ENCODE results near the gene NEGR1. TPM values are rescaled to one million over a fixed set of nuclear protein-coding genes. Genes with fewer than 3 reads are reported as not detected.

Gene NEGR1
- polyA plus RNA-seq, 12 donors = 16.5 to 31.1 (median 23.8) TPM; not detected in 1

DNA sequence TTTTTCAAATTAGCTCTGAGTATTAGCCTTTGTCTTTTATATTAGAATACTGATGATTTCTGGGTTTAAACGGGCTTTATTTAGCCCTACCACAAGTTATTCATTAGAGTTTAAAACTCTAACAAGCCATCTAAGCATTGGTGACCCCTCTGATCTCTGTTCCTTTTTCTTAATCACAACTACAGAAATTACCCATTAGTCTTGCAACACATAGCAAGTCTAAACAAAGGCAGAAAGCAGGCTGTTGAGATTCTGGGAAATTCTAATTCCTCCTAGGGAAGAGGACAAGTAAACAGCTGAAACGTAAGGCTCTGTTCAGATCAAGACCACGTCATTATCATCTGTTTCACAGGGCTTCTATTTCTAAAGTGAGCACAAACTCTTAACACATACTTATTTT lies 710.3 kb downstream of the NEGR1 start:
- no peak for DNase-seq

DNA sequence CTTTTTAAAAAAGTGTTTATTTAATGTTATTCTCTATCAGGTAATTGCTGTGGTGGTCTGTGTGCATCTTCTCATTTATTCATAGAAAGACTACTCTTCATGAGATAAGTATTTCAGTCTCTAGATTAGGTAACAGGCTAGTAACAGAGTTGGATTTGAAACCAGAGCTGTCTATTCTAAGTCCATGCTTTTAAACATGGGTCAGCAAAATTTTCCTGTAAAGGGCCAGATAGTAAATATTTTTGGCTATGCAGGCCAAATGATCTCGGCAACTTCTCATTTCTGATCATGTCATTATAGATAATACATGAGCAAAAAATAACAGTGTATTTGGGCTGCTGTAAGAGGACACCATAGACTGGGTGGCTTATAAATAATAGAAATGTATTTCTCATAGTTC lies 715.9 kb downstream of the NEGR1 start:
- DNase-seq = no peak

DNA sequence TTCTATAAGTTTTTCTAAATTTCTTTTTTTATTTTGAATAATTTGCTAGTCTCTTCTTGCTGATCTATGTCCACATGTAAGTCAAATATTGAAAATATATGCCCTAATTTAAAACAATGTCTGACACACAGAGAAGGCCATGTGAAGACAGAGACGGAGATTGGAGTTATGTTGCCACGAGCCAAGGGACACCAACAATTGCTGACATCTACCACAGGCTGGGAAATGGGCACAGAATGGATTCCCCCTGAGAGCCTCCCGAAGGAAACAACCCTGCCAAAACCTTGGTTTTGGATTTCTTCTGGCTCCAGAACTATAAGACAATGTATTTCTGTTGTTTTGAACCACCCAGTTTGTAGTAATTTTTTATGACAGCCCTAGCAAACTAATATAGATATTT lies 716.5 kb downstream of the NEGR1 start:
- no peak for DNase-seq

DNA sequence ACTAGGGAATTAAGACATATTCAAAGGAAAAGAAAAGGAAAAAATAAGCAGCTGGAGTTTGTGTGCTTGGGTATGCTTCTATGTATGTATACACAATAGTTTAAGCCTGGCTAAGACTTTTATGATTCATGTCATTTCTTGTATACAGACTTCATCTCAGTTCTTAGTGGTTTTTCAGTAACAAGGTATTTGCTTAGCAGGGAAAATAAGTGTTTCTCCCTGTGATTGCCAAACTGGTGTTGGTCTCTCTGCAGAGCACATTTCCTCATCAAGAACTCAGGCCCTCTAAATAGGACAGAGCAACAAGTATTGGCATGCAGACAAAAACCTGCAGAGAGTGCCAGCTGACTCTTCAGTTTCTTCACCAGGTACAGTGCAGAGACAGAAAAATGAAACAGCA lies 717.1 kb downstream of the NEGR1 start:
- no peak for DNase-seq

DNA sequence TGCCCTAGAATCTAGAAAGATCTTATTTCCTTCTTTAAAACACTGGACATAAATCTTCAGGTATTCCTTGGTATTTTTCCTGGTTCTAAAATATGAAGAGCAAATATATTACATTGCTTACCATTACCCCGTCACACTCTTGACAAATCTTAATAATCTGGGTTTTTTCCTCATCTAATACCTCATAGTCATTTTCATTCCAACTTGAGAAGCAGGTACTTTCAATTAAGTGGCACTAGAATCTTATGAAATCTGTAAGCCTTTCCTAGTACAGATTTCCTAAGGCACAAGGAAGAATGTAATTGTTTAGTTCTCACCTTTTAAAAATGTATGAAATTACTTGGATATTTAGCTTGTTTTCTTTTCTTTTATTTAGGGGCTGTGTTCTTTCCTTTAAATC lies 720.0 kb downstream of the NEGR1 start:
- DNase-seq = no peak

DNA sequence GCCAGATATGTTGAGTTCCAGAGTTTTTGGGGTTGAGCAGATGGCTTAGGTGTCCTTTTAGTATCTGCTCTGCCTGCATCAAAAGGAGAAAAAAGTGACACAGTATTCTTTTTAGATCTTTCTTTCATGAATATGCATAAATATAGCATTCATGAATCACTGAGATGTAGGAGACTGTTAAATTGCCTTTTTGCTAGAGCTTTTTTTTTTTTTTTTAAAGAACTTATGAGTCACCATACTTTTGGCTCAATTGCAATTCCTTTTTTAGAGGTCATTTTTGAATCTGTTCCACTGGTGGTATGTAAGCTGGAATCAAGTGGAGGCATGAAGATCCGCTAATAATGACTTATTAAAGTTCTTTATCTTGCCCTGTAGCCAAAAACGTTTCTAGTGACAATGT lies 720.6 kb downstream of the NEGR1 start:
- no peak for DNase-seq

DNA sequence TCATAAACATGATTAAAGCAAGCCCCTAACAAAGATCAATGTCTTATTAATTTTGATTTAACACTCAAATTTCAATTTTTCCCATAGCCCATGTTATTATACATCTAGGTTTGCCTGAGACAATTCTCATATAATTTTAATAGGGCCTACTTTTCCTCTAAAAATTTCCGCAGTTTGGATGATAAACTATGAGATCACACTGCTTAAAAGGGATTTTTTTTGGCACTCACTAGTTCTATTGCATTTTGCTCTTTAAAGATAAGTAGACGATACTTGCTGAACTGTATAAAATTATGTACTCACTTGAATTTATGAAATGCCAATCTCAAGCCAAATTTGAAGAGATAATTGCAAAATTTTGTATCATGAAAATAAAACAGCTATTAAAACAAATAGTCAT lies 721.1 kb downstream of the NEGR1 start:
- DNase-seq = no peak

DNA sequence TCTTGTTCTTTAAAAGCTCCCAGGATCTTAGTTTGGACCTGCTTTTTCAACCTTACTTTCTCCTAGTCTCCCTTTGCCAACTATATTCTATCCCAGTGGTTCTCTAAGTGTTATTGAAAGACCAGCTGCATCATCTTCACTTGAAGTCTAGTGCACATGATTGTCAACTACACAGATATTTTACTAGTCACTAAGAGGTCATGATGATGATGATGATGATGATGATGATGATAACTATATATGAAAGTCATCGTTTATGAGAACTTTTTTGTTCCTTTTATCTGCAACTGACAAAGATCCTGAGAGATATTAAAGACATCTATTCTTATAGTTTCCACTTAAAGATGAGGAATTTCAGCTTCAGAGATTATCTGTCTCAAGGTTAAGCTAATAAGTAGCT lies 722.5 kb downstream of the NEGR1 start:
- DNase-seq = no peak

DNA sequence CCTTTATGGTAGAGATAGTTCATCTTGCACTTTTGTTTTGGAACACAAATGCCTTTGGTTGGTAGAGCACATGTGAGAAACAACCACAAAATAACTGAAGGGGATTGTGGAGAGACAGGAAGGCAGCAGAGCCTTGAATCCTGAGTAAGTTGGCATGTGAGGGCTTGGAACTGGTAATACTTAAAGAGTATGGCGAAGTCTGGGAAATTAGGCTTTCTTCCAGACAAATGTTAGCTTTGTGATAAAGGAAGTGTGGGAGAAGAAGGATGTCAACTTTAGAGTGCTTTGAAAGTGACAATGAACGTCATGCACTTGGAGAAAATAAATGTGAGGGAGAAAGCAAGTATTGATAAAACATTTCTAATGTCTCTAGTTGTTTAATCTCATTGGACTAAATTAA lies 725.2 kb downstream of the NEGR1 start:
- no peak for DNase-seq

DNA sequence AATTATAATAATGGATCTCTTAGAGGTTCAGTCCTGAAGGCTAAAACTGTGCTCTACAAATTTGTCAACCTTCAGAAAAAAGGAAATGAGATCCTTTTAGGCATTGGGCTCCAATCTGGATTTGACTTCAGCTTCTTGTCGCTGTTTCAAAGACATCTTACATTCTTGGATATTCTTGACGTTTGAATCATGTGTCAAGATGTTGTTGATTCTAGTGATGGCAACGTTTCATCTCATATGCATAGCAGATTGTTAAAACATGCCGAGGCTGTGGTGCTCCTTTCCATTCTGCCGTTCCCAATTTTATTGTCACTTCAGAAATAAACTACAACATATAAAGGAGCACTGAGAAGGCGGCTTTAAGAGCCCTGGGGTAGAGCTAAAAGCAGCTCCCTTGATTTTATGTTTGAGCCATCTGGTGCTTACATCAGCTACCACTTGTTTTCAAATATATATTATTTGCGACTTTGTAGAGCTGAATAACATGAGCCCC lies 733.9 kb downstream of the NEGR1 start:
- no peak for DNase-seq

DNA sequence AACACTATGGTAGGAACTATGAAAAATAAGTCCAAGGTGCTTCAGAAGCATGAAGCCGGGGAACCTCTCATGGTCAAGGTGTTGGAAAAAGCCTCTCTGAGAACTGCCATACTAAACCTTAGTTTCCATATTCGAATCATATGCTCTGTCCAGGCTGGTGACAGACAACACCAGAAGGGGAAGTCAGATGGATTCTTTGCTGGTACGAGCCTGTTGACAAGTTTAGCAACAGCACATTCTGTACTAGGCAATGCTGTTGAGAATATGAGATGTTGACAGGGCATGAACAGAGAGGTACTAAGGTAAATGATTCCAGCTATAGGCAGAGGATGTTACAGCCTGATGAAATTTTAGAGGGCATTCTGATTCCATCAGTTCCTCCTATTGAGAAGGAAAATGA lies 740.2 kb downstream of the NEGR1 start:
- DNase-seq = no peak

DNA sequence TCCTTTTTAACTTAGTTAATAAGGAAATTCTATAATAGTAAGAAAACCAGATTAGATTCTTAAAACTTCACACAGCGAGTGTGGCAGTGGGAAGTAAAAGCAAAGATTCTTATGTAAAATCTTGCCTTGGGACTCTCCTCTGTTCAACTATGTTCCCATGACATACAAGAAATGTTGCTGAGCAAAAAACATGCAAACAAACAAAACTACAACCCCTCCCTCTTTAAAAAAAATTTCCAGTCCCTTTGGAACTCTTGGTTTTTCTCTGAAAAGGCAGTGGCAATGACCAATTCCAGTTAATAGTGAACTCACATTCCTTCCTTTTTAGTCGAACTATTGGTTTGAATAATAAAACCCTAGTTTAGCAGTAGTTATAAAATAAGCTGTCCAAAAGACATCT lies 748.4 kb downstream of the NEGR1 start:
- DNase-seq = no peak

DNA sequence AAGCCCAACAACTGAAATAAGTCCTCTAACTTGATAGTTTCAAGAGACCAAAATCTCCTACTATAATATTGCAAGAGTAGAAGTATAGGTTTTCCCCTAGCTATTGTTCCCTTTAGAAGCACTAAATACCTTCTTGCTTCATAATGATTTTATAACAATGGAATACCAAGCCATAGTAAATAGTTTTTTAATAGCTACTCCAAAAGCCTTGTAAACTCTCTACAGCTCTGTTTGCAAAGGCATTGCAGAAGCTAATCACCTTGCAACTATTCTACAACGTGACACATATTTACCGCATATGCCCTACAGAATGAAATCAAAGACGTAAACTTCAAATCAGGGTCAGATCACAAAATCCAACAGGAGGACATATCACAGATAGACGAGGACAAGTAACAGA lies 750.0 kb downstream of the NEGR1 start:
- DNase-seq = no peak

DNA sequence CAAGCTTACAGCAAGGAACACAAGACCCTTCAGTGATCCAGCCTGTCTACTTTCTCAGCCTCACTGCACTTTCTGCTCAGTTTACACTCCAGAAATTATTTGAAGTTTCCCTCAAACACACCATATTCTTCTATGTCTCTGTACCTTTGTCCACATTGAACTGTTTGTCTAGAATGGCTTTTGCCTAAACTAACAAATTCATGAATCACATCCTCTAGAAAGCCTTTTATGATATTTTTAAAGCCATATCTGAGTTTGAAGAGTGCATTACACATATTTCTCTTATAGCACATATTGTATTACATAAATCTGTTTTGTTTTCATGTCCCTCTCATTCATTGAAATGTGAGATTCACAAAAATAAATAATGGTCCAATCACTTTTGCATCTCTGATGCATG lies 755.5 kb downstream of the NEGR1 start:
- DNase-seq = no peak

DNA sequence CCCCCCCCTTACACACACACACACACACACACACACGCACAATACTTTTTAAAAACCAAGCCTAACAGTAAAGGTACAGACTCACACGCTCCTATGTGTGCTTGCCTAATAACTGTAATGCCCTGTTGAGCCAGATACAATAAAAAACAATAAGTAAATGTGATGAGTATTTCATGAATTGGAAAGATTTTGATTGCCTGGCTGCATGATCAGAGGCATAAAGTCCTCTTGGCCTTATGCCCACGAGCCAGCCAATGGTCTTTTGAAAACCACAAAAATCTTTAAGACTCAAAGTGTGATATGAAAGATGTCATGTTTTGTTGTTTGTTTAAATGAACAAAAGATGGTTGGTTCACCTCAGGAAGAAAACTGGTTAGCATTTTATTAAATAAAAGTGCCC lies 759.6 kb downstream of the NEGR1 start:
- DNase-seq = no peak

DNA sequence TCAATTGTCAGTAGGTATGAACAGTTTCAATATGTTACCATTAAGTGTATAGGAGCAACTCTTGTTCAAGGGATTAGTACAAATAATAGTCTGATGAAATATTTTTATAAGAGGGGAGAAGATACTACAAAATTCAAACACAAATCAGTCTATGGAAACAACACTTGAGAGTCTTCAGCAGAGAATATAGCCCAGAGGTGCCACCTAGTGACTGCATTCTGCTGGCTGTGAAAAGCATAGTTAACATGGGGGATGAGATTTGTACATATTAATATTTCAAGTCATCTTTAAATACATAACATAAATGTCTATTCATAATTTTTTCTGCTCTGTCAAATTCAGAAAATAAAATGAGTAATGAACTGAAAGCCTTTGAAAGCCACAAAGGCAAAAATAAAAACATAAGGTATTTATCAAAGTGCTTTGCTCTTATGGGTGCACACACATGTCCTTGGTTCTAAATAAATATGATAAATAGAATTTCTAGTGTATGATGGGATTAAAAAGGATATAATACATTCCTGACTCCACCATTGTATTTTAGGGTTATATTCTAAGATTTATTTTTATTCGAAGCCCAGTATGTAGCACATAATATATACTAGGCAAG lies 760.6 kb downstream of the NEGR1 start:
- DNase-seq = peak; percentile 18

DNA sequence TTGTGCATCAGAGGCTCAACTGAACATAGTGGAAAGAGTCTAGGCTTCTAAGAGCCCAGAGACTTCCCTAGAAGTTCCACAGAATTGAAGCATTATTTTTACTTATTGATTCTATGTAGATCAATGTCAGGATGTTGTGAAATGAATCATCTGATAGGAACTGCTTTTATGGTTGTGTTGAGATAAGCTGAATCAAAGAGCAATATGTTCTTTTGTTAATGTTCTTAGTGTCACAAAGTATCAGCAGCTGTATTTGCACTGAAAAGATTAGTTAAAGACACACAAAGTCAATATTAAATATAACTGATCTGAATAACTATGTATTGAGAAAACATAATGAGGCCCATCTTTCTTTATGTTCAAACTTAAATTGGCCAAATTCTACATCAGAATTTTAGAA lies 770.8 kb downstream of the NEGR1 start:
- DNase-seq = no peak

DNA sequence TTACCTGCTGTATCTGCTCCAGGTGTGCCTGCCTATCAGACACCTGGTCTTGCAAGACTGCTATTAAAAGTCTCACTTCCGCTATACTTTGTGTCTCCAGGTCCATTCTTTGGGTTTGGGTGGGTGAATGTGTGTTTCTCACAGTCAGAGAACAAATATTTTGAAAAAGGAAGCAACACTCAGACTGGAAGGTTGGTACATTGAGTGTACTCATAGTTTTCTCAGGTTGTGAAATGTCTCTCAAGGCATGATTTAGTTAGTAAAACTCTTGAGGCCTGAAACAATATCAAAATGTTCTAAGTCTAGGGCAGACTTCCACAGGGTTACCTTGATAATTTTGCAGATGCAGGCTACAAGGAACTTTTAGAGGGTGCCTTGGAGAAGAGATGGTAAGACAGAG lies 771.6 kb downstream of the NEGR1 start:
- DNase-seq = no peak

DNA sequence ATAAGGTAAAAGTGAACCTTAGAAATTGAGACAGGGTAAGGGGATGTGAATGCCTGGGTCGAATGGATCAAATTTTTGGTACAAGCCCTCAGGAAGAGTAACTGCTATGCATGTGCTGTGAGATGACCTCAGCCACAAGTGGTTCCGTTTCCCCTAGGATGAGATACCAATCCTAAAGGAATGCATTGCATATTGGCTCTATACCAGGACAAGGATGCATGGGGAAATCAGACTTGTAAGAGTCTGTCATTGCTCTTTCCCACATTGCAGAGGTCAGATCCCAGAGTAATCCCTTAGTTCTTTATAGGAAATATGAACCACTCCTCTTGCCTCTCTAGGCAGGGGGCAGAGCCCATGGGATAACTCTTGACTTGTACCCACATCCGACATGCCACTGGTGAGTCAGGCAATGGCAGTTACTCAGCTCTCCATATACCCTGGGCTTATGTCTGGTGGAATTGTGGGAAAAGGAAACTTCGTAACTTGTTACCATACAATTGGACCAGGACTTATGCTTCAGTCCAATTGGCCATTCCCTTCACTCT lies 773.2 kb downstream of the NEGR1 start:
- DNase-seq = no peak

DNA sequence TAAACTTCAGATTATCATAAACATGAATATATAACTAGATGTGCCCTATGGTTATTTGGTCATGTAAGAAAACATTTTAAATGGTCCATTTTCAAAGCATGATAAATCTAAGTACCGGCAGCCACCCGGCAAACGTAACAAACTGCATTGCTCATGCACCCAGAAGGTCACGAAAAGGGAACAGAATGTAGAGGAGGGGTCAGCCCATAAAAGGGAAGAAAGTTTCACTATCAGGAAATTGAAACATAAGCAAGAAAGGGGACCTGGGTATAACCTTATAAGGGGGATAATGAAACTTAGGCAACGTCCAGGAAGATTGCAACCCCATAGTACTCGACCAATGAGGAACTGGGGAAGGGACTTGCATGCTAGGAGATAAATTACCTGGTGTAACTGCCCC lies 780.3 kb downstream of the NEGR1 start:
- no peak for DNase-seq

DNA sequence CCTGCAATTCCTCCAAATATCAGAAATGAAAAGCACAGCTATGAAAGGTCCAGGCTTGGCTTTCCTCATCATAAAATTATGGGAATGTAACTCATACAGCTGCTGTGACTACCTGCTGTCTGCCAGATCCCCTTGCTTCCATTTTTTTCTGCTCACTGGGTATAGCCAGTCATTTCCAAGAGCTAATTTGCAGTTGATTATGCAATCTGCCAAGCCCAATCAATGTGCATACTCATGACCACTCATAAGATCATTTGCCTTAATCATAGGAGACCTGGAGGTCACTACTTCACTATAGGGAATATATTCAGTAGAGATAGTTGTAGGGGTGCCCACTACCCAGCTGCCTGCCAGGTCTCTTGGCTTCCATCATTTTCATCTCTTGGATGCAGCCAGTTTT lies 783.8 kb downstream of the NEGR1 start:
- DNase-seq = no peak

DNA sequence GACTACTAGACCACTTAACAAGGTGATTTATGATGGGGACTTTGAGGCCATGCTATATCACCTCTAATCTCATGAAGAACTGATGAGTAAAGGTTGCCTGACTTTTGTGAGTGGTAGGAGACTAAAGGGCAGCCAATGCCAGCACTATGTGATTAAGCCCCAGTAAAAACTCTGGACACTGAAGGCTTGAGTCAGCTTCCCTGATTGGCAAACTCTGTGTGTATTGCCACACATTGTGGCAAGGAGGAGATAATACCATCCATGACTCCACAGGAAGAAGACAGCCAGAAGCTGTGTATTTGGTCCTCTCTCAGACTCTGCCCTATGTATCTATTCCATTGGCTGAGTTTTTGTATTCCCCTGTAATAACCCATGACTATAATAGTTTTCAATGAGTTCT lies 788.2 kb downstream of the NEGR1 start:
- no peak for DNase-seq

DNA sequence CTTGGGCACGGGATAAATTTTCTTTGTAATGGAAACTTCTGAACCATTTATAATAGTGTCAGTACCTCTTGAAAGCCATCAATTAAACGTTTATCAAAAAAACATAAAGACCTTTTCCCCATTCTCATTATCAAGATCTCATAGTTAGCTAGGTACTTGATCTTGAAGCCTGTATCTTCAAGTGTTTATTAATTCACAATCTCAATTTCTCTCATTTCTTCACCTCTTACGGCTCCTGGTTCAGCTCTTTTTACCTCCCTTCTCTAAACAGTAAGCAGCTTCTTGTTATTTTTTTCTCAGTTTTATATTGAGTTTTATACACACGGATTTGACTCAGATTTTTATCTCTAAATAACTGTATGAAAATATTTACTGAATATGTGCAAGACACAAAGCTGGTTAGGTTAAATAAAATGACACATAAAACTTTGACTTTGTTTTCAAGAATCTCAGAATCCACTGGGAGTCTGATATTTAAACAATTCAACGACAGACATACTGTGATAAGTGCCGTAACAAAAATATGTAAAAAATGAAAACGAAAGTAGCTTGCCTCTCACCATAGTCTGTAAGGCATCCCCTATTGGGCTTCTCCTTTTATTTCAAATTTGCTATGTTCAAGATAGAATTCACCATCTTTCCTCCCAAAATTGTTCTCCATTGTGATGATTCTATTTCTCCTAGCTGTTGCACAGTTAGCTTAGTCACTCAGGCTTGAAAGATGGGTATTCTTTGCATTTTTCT lies 789.9 kb downstream of the NEGR1 start:
- DNase-seq = no peak

DNA sequence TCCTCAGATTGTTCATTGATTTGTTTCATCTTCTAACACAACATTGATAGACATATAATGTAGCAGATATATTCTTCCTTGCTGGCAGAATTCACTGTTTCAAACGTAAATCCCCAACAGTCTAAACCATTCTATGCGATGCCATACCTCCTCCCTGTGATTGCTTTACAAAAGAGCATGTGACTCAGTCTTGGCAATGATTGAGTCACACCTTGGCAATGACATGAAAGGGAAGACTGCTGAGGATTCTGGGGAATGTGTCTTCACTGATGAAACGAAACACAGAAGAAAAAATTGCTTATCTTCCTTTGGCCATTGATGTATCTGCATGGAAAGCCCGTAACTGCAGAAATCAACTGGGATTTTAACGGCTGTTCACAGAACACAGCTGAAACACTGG lies 791.9 kb downstream of the NEGR1 start:
- DNase-seq = no peak
